ENCODE data around the gene GRIA2.

Gene GRIA2

GRCh38 chr4:157195374-157195773, 25.2 kb upstream of the GRIA2 start:
- POLR2A ChIA-PET, result no interaction called here
- CTCF ChIA-PET, result no interaction called here
- H3K36me3 ChIP-seq (ENCODE audit: control insufficient read depth in 2 of 2, insufficient read depth in 1 of 2, low read length in 2 of 2), result no peaks in the 10 kb centered on the region
- no peak overlapping the region for H3K27ac ChIP-seq (ENCODE audit: extremely low read depth, low read depth, low read length)
- TF ChIP-seq KLF17 (tag by site-specific recombination; IDR thresholded peaks at IDR 0.05) (no peak), ZXDB (tag by site-specific recombination; IDR thresholded peaks at IDR 0.05) (no peak), ZNF600 (tag by site-specific recombination; IDR thresholded peaks at IDR 0.05) (no peak), ZNF596 (tag by site-specific recombination; IDR thresholded peaks at IDR 0.05) (no peak), ZBTB49 (tag by site-specific recombination; IDR thresholded peaks at IDR 0.05; ENCODE audit: low read depth) (no peak), ZEB2 (tag by site-specific recombination; IDR thresholded peaks at IDR 0.05) (no peak), ZNF433 (tag by site-specific recombination; IDR thresholded peaks at IDR 0.05; ENCODE audit: low read depth) (no peak), ZNF157 (tag by site-specific recombination; IDR thresholded peaks at IDR 0.05) (no peak), YY2 (tag by site-specific recombination; IDR thresholded peaks at IDR 0.05) (no peak), ZFP3 (tag by site-specific recombination; IDR thresholded peaks at IDR 0.05; ENCODE audit: low read depth) (no peak), ZNF148 (tag by site-specific recombination; IDR thresholded peaks at IDR 0.05; ENCODE audit: borderline replicate concordance) (no peak), MZF1 (tag by site-specific recombination; IDR thresholded peaks at IDR 0.05; ENCODE audit: borderline replicate concordance) (no peak), ZNF302 (tag by site-specific recombination; IDR thresholded peaks at IDR 0.05; ENCODE audit: low read depth) (no peak), ZNF830 (tag by site-specific recombination; IDR thresholded peaks at IDR 0.05; ENCODE audit: low read depth) (no peak), SALL2 (tag by site-specific recombination; IDR thresholded peaks at IDR 0.05; ENCODE audit: borderline replicate concordance) (no peak), ZNF366 (tag by site-specific recombination; conservative IDR thresholded peaks at IDR 0.05) (no peak)
- TF ChIP-seq, protein P1, sequence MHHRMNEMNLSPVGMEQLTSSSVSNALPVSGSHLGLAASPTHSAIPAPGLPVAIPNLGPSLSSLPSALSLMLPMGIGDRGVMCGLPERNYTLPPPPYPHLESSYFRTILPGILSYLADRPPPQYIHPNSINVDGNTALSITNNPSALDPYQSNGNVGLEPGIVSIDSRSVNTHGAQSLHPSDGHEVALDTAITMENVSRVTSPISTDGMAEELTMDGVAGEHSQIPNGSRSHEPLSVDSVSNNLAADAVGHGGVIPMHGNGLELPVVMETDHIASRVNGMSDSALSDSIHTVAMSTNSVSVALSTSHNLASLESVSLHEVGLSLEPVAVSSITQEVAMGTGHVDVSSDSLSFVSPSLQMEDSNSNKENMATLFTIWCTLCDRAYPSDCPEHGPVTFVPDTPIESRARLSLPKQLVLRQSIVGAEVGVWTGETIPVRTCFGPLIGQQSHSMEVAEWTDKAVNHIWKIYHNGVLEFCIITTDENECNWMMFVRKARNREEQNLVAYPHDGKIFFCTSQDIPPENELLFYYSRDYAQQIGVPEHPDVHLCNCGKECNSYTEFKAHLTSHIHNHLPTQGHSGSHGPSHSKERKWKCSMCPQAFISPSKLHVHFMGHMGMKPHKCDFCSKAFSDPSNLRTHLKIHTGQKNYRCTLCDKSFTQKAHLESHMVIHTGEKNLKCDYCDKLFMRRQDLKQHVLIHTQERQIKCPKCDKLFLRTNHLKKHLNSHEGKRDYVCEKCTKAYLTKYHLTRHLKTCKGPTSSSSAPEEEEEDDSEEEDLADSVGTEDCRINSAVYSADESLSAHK (tag by site-specific recombination; IDR thresholded peaks at IDR 0.05), result no peak
- TF ChIP-seq, protein P2, sequence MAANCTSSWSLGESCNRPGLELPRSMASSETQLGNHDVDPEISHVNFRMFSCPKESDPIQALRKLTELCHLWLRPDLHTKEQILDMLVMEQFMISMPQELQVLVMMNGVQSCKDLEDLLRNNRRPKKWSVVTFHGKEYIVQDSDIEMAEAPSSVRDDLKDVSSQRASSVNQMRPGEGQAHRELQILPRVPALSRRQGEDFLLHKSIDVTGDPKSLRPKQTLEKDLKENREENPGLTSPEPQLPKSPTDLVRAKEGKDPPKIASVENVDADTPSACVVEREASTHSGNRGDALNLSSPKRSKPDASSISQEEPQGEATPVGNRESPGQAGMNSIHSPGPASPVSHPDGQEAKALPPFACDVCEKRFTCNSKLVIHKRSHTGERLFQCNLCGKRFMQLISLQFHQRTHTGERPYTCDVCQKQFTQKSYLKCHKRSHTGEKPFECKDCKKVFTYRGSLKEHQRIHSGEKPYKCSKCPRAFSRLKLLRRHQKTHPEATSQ (tag by site-specific recombination; IDR thresholded peaks at IDR 0.05), result no peak
- H3K9me3 ChIP-seq (ENCODE audit: control insufficient read depth, insufficient read depth, low read depth, low read length), result no peaks in the 10 kb centered on the region
- no peak overlapping the region for H3K4me3 ChIP-seq (ENCODE audit: low read depth, low read length)
- no peaks in the 10 kb centered on the region for H3K4me1 ChIP-seq (ENCODE audit: control insufficient read depth, insufficient read depth, low read length)

Data from HEK293 (cell line).